ENCODE measurements around the gene APCDD1L.

DNA sequence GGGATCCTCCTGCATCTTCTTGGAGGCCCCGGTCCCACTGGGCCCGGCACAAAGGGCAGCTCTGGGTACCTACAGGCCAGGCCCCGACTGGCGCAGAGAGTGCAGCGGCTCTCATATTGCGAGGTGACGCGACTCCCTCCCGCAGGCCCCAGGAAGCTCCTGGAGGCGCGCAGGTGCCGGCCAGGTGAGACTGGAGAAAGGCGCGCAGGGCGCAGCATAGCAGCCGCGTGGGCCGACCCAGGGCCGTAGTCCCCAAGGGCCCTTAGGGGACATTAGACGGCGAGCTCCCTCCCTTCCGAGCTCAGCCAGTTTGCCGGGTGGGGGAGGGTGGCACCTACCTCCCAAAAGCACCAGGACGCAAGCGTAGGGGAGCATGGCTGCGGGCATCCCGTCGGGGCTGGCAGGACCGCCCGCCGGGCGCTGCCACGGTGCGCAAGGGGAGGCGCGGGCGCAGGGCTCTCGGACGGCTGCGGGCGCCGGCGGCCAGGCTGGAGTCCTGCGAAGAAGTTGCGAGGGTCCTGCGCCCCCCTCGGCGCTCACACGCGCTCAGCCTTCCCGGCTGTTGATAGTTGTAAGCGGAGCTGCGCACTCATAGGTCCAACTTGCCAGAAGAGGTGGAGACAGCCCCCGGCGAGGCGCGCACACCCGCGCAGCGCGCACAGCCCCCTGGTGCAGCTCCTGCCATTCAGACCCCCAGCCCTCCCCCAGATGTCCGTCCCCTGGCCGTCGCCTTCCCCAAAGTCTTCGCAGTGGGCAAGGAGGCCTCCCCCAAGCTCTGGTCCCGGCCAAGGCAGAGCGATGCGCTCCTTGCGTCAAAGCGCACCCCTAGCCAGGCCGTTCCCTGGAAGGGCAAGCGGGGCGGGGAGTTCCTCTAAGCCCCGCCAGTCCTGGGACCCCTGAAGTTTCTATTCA, 622 bp downstream of the APCDD1L start:
- TF ChIP-seq POLR2A (IDR thresholded peaks at IDR 0.05; ENCODE audit: low read length) (no peak), GATA1 (IDR thresholded peaks at IDR 0.05; ENCODE audit: low read depth, low read length) (no peak)
